ENCODE results near the gene TNFSF15.
A peak's percentile ranks its signal among the peaks of the same experiment; 100 is the strongest.
"Not testable (repeated sequence)": the region's sequence is repeated elsewhere in the genome, so short reads cannot be mapped to it uniquely, and the experiment has no call there.

TNFSF15 gene

GRCh38 chr9:114745879-114746550 lies 59.8 kb downstream of the TNFSF15 start:
- no peak for DNase-seq

GRCh38 chr9:114745108-114745848 lies 60.6 kb downstream of the TNFSF15 start:
- DNase-seq = no peak

- no peak for DNase-seq
Observed at GRCh38 chr9:114743446-114743845, 62.4 kb downstream of the TNFSF15 start.

GRCh38 chr9:114742947-114743346 lies 62.9 kb downstream of the TNFSF15 start:
- DNase-seq = no peak

GRCh38 chr9:114741521-114741920 lies 64.3 kb downstream of the TNFSF15 start:
- not testable (repeated sequence) for DNase-seq

- peak; percentile 51 for DNase-seq
Observed at GRCh38 chr9:114738581-114739316, 67.1 kb downstream of the TNFSF15 start.

GRCh38 chr9:114737847-114738246 lies 68.0 kb downstream of the TNFSF15 start:
- DNase-seq = no peak

- DNase-seq = no peak
Observed at GRCh38 chr9:114737118-114737517, 68.7 kb downstream of the TNFSF15 start.

- no peak for DNase-seq
Observed at GRCh38 chr9:114735704-114736103, 70.1 kb downstream of the TNFSF15 start.

- DNase-seq = not testable (repeated sequence)
Observed at GRCh38 chr9:114735139-114735538, 70.7 kb downstream of the TNFSF15 start.

Measured in T-helper 9 cell (primary cell).